ENCODE data around the gene DNAL1.
"Not testable (repeated sequence)": the region's sequence is repeated elsewhere in the genome, so short reads cannot be mapped to it uniquely, and the experiment has no call there.

The DNAL1 gene

DNA sequence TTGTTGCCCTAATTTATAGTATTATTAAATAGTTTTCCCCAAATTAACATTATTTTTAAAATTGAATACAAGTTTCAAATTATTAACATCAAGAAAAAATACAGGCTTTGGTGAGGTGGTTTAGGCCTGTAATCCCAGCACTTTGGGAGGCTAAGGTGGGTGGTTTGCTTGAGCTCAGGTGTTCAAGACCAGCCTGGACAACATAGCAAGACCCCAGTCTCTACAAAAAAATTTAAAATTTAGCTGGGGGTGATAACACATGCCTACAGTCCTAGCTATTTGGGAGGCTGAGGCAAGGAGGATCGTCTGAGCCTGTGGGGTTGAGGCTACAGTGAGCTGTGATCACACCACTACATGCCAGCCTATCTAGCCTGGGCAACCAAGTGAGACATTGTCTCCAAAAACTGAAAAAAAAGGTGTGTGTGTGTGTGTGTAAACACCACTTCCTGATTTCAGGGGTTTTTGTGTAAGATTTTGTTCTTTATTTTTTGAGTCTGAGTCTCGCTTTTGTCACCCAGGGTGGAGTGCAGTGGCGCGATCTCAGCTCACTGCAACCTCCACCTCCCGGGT lies 3.9 kb upstream of the DNAL1 start:
- DNase-seq = no peak

DNA sequence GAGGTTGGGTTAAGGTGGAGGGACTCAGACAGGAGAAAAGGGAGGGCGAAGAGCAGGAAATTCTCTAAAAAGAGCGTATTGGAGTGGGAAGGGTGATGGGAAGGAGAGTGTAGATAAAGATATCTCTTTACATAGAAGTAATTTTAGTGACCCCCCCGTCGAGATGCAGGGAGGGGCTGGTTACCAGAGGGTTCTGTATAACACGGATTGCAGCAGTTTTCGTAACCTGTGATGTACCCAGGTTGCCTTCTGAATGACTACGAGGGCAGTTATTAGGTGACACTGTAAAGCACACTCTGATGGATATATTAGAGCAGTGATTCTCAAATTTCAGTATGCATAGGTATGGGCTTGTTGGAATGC lies 443 bp downstream of the DNAL1 start:
- no peak for DNase-seq

DNA sequence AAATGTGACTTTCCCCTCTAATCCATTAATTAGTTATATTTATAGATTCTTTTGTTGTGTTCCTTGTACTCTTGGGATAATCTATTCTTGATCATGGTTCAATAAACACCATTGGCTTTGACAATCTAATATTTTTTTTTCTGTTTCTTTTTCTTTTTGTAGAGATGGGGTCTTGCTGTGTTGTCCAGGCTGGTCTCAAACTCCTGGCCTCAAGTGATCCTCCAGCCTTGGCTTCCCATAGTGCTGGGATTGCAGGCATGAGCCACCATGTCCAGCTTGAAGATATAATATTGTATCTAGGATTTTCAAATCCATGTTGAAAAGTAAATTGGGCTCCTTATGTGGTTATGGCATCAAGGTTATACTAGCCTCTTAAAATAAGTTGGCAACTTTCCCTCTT lies 6.2 kb downstream of the DNAL1 start:
- no peak for DNase-seq

DNA sequence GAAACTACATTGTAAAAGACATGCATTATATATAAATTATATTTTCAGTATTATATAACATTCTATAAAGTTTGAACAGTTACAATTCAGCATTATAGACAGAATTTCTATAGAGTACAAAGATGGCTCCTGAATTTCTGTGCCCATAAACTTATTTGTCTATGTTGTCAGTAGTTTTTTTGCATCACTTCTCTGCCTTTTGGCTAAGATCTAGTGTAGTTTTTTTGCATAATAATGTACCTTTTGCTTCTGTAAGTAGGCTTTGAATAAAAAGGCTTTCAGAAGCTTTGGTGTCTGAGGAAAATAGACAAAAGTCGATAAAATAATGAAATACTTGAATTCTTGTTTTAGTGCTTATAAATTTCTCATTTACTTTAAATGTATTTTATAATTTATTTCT lies 11.1 kb downstream of the DNAL1 start:
- DNase-seq = no peak

DNA sequence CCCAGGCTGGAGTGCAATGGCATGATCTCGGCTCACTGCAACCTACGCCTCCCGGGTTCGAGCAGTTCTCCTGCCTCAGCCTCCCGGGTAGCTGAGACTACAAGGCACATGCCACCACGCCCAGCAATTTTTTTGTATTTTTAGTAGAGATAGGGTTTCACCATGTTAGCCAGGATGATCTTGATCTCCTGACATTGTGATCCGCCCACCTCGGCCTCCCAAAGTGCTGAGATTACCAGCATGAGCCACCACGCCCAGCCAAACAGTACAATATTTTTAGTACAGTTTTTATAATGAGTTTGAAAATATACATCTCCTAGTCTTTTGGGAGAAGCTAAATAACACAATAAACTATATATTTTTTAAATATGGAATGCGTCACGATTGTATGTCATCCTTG lies 14.4 kb downstream of the DNAL1 start:
- DNase-seq = not testable (repeated sequence)

DNA sequence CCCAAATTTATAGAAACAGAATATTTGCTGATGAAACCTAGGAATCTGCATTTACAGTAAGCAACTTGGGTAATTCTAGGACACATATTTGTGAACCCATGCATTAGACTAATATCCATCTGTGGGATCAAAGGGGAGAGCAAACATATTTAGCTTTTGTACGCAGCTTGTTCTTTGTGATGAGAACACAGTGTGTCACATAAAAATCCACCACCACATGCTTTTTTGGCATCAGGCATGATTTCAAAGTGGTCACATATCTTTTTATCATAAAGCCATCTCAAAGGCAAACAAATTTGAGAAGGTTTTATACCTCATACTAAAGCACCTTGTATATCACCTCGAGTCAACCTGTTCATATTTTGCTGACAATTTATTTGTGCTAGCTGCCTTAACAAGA lies 15.7 kb downstream of the DNAL1 start:
- no peak for DNase-seq

DNA sequence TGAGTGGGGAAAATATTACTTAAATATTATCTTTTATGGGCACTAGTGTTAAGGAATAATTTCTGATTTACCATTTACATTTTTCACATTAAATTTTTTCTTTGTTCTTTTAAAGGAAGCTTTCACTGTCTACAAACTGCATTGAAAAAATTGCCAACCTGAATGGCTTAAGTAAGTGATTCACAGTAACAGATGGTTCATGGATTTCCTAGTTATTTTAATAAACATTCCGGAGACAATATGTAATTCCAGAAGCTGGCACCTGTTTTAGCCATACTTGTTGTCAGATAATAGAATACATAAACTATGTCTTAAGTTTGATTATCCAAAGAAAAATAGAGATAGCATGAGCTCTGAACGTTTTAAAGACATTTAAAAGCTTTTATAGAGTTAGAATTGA lies 17.1 kb downstream of the DNAL1 start:
- DNase-seq = no peak

DNA sequence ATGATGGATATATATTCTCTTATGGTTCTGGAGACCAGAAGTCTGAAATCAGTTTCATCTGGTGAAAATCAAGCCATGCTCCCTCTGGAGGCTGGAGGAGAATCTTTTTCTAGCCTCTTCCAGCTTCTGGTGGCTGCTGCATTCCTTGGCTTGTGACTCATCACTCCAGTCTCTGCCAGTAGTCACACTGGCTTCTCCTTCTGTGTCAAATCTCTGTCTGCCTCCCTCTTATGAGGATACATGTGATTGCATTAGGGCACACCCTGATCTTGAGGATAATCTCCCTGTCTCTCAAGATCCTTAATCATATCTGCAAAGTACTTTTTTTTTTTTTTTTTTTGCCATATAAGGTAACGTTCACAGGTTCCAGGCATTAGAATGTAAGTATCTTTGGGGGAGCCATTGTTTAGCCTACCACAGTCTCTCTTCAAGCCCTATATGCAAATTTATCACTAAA lies 17.7 kb downstream of the DNAL1 start:
- DNase-seq = no peak

DNA sequence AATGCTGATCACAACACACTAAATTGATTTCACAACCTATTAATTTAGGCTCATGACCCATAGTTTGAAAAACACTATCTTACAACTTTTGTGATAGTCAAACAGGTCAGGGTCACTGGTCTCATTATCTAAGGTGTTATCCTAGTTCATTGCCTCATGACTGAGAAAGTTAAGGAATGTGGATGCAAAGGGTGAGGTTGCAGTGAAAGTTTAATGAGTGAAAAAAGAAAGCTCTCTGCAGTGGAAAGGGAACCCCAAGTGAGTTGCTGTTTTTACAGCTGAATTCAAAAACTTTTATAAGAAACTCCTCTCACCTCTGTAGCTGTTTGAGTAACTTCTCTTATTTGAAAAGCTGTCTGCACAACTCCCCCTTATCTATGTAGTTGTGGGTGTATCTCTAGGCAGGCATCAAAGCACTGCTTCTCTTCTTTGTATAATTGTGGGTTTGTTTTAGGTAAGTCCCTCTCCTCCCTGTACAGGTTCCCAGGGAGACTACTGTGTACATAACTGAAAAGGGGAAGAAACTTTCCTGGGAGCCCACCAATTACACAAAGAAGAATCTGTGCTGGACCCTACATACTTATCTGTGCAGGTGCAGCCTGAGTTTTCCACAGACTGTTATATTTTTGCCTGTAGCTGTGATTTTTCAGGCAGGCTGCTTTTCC lies 18.9 kb downstream of the DNAL1 start:
- DNase-seq = no peak

DNA sequence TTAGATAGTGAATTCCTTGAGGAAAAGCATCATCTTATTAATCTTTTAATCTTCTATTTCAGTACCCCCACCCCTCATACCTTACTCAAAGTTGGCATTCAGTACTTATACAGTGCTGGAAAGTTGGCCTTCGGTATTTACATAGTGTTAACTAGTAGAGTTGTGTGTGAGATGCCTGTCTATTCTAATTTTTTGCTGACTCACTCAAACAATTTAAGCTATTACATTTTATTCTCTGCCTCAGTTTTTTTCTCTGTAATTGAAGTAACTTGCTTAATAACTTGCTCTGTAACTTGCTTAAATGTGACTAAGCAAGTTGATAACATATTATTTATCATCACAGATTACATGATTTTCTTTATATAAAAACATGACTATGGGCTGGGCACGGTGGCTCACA lies 20.3 kb downstream of the DNAL1 start:
- DNase-seq = no peak

DNA sequence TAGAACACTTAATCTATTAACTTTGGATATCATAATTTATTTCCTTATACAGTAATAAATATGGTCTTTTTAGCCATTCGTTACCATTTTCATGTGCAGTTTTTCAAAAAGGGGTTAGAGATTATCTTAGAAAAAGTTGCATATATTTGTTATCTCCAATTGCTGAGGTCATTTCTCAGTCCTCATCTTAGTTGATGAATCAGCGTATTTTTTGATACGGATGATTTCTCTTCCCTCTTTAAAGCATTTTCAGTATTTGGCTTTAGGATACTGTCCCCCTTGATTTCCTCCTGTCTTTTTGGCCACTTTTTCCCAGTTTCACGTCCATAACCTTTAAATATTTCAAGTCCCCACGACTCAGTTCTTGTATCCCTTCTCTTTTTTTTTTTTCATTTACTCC lies 21.8 kb downstream of the DNAL1 start:
- DNase-seq = no peak

DNA sequence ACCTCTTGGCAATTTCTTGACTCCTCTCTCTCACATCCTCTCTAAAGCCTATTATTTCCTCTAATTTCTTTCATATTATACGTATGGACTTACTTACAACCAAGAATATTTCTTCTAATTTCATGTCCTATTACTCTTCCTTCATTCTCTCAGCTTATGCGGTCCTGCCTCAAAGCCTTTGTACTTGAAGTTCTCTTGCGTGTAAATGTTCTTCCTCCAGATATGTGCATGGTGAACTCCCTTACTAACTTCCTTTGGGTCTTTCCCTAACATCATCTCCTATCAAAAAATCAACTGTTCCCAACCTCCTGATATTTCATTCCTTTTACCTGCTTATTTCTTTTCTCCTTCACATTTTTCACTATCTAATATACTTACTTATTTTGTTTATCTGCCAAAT lies 23.1 kb downstream of the DNAL1 start:
- DNase-seq = no peak

DNA sequence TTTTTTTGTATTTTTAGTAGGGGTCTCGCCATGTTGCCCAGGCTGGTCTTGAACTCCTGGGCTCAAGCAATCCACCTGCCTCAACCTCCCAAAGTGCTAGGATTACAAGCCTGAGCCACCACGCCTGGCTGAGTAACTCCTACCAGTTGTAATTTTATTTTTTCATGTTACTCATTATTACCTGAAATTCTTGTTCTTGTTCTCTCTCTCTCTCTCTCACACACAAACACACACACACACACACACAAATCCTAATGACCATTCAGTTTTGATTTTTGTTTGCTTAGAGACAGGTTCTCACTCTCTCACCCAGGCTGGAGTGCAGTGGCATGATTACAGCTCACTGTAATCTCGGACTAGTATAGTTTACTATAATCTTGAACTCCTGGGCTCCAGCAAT lies 30.2 kb downstream of the DNAL1 start:
- DNase-seq = no peak

DNA sequence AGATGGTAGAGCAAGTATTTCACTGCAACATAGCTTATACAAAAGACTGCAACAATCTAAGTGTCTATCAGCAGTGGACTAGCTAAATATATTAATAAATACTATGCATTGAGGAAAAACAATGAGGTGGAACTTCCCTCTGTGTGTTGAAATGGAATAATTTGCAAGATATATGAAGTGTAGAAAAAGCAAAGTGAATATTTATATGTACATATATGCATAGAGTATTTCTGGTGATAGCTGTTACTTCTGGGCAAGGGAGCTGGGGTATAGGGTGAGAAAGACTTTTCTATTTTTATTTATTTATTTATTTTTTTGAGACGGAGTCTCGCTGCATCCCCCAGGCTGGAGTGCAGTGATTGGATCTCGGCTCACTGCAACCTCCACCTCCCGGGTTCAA lies 33.9 kb downstream of the DNAL1 start:
- no peak for DNase-seq

DNA sequence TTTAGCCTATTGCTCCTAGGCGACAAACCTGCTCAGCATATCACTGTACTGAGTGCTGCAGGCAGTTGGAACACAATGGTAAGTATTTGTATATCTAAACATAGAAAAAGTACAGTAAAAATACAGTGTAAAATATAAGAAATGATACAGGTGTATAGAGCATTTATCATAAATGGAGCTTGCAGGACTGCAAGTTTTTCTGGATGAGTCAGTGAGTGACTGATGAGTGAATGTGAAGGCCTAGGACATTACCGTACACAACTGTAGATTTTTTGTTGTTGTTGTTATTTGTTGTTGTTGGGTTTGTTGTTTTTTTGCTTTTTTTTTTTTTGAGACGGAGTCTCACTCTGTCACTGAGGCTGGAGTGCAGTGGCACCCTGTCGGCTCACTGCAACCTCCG lies 36.0 kb downstream of the DNAL1 start:
- no peak for DNase-seq

DNA sequence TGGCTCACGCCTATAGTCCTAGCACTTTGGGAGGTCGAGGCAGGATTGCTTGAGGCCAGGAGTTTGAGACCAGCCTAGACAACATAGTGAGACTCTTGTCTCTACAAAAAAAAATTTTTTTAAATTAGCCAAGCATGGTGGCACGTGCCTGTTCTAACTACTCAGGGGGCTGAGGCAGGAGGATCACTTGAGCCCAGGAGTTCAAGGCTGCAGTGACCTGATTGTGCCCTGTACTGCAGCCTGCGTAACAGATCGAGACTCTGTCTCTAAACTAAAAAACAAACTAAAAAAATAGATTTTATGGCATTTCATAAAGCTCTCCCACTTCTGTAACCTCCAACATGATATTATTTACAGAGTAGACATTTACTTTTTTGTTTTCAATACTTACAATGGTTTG lies 39.8 kb downstream of the DNAL1 start:
- DNase-seq = no peak

DNA sequence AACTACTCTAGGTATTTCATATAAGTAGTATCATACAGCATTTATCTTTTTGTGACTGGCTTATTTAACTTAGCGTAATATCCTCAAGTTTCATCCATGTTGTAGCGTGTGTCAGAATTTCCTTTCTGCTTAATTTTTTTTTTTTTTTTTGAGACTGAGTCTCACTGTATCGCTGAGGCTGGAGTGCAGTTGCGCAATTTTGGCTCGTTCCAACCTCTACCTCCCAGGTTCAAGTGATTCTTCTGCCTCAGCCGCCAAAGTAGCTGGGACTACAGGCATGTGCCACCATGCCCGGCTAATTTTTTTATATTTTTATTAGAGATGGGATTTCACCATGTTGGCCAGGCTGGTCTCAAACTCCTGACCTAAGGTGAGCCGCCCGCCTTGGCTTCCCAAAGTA lies 40.5 kb downstream of the DNAL1 start:
- no peak for DNase-seq

DNA sequence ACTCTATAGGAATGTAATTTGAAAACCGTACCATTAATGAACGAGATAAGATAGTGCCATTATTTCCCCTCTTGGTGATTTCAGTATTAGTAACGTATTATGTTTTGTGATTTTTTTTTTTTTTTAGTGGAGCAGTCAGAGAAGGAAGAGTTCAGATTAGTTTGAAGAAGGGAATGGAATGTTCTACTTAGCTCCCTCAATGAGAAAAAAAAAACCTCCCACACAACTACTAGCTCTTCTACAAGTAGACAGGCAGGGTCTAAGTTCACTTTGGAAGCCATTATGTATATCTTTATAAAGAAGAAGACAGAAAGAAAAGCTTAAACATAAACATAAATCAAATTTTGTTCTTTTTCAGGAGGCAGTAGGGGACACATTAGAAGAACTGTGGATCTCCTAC lies 42.1 kb downstream of the DNAL1 start:
- no peak for DNase-seq

DNA sequence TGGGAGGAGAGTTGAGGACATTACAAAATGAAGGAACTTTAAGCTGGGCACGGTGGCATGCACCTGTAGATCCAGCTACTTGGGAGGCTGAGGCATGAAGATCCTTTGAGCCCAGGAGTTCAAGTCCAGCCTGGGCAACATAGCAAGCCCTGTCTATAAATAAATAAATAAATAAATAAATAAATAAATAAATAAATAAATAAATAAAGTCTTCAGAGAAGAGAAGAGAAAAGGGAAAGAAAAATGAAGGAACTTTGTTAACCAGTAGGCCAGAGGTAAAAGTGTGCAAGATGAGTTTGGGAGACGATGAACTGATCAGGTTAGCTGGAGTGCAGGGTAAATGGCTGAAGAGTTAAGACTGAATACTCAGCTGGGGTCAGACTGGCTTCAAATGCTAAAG lies 49.3 kb downstream of the DNAL1 start:
- no peak for DNase-seq

DNA sequence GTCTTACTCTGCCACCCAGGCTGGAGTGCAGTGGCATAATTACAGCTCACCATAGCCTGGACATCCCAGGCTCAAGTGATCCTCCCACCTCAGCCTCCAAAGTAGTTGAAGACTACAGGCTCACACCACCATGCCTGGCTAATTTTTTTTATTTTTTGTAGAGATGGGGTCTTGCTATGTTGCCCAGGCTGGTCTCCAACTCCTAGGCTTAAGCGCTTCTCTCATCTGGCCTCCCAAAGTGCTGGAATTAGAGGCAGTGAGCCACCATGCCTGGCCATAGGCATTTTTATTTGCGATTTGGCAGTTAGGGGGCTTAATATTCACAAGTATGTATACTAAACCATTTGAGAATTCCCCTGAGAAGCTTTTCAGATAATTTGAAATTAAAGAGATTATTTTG lies 50.3 kb downstream of the DNAL1 start:
- no peak for DNase-seq

DNA sequence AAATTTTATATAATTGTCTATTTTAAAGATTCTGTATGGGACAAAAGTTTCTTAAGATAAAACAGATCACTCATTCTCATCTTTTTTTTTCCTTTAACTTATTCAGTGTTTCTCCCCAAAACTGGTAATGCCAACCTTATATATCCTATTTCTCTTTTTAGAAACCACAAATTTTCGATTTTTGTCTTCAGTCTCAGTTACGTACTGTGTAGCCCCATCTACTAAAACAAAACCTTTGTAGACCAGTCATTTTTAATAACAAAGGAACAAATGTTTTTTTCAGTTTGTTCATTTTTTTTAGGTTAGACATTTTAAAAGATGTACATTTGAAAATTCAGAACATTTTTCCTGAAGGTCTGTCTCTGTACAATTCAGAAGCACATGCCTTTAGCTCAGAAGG lies 51.2 kb downstream of the DNAL1 start:
- no peak for DNase-seq

DNA sequence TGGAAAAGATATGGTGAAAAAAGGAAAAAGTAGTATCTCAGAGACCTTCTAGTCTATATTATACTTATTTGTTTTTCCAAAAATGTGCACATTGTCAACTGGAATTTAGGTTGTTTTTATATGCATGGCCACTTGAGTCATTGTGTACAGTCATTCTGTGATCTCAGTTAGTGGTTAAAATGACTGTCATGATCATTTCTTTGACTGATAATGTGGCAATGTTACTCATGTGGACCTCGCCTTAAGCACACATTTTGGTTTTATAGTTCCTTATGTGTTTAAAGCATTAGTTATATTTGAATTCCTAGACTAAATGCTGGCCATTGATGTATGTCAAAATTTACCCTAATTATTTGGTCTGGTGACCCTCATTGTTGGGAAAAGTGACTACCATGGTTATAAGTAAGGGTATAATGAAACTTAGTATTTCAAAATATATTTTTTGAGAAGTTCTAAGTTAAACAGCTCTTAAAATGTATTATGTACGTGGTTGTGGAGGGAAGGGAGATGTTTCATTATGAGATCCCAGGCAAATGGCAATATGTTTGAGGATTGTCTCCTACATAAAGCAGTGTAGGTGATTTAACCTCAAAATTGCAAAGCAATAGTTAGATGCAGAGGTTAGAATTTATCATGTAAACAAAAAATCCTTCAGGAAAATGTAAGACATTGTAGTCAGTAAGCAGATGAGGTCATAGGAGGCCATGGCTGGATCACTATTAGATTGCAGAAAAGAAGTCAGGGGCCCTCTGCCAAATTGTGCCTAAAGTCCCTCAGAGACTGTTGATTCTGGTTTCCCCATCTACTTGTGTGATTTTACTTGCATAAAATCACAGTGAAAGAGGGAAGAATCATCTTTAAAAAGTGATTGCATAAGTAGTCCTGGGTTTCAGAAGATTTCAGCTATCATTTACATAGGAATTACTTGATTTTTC lies 51.9 kb downstream of the DNAL1 start:
- no peak for DNase-seq

DNA sequence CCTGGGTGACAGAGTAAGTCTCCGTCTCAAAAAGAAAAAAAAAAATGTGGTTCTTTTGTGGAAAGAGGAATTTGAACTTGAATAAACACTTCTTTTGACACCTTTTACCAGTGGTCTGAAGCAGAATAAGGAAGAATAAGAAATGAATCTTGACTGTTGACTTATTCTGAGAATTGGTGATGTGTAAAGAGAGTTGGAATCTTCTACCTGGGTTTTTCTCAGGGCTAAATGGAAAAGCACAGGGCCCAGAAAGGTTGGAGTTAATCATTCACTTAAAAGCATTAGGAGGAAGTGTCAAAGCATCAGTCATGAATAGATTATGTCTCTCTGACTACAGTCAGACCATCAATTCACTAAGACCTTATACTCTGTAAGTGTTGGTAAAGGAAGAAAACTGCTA lies 55.5 kb downstream of the DNAL1 start:
- no peak for DNase-seq

DNA sequence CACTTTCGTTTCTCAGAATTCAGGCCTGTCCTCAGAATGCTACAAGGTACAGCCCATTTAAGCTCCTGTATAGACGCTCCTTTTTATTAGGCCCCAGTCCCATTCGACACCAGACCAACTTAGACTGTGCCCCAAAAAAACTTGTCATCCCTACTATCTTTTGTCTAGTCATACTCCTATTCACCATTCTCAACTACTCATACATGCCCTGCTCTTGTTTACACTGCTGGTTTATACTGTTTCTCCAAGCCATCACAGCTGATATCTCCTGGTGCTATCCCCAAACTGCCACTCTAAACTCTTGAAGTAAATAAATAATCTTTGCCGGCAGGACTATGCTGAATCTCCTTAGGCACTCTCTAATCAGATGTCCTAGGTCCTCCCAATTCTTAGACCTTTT lies 63.3 kb downstream of the DNAL1 start:
- DNase-seq = not testable (repeated sequence)

Measured in CD4-positive, alpha-beta T cell treated with Interleukin-15 for 1 hour (primary cell).